Neural crest cell (in vitro differentiated cells): ENCODE results near the gene ADAMTS7. TPM values are rescaled to one million over a fixed set of nuclear protein-coding genes. Genes with fewer than 3 reads are reported as not detected.
"Not testable (repeated sequence)": the region's sequence is repeated elsewhere in the genome, so short reads cannot be mapped to it uniquely, and the experiment has no call there.

Experiments
- DNase-seq: peaks from one replicate; pipeline ENCODE4 v3.0.0; 2021; ENCODE audit warnings: low read depth, mixed read lengths, low spot score
- H3K27ac Mint-ChIP-seq: one replicate; pipeline ENCODE4 v1.8.0; 2021; ENCODE audit warnings: mild to moderate bottlenecking, mixed read lengths; ENCODE audit not compliant: unreplicated experiment
- H3K27me3 Mint-ChIP-seq: 2 replicates; pipeline ENCODE4 v1.8.0; 2021; ENCODE audit warnings: low read depth, mild to moderate bottlenecking, mixed read lengths
- H3K36me3 Mint-ChIP-seq: 2 replicates; pipeline ENCODE4 v1.8.0; 2021; ENCODE audit warnings: low read depth, mild to moderate bottlenecking, mixed read lengths
- H3K4me1 Mint-ChIP-seq: 2 replicates; pipeline ENCODE4 v1.8.0; 2021; ENCODE audit warnings: mixed read lengths
- H3K4me3 Mint-ChIP-seq: one replicate; pipeline ENCODE4 v1.8.0; 2021; ENCODE audit warnings: mild to moderate bottlenecking, mixed read lengths
- H3K9me3 Mint-ChIP-seq: 2 replicates; pipeline ENCODE4 v1.8.0; 2021; ENCODE audit warnings: mixed read lengths
- CTCF ChIP-seq: fragments of 200-600 bp; sonication (generic); conservative IDR thresholded peaks from 2 replicates; pipeline ENCODE4 v1.5.0; 2021; ENCODE audit warnings: antibody characterized with exemption, mild to moderate bottlenecking
- total RNA-seq: library from RNA; stranded (reverse); gene quantifications from 2 replicates; pipeline ENCODE4 v1.2.1, GENCODE V29; 2021

The ADAMTS7 gene
- total RNA-seq, 1 donor from 2014 or later, result 68.2 TPM

GRCh38 chr15:78853500-78853899 is 42.2 kb upstream of the ADAMTS7 start:
- no peaks in the 10 kb centered on the region for H3K27me3 Mint-ChIP-seq
- H3K4me3 Mint-ChIP-seq, result no peak overlapping the region
- DNase-seq, result no peak
- no peak overlapping the region for H3K27ac Mint-ChIP-seq
- H3K36me3 Mint-ChIP-seq, result peaks cover 5% of the 10 kb centered on the region
- H3K9me3 Mint-ChIP-seq, result peaks cover 6% of the 10 kb centered on the region
- H3K4me1 Mint-ChIP-seq, result peaks cover 34% of the 10 kb centered on the region
- TF ChIP-seq CTCF, result no peak

- Mint-ChIP-seq H3K27me3 (no peaks in the 10 kb centered on the region), H3K4me3 (peak overlapping the region; percentile 46), H3K27ac (peak overlapping the region; percentile 98), H3K4me1 (peaks cover 44% of the 10 kb centered on the region), H3K36me3 (peaks cover 12% of the 10 kb centered on the region), H3K9me3 (peaks cover 11% of the 10 kb centered on the region)
- peak; percentile 31 for DNase-seq
- no peak for TF ChIP-seq CTCF
These were observed 39.9 kb upstream of the ADAMTS7 start for GRCh38 chr15:78850941-78851755.

- DNase-seq, result no peak
- H3K36me3 Mint-ChIP-seq, result peaks cover 12% of the 10 kb centered on the region
- H3K4me3 Mint-ChIP-seq, result no peak overlapping the region
- peaks cover 44% of the 10 kb centered on the region for H3K4me1 Mint-ChIP-seq
- no peaks in the 10 kb centered on the region for H3K27me3 Mint-ChIP-seq
- no peak for TF ChIP-seq CTCF
- H3K9me3 Mint-ChIP-seq, result peaks cover 11% of the 10 kb centered on the region
- H3K27ac Mint-ChIP-seq, result peak overlapping the region; percentile 98
These were observed 39.1 kb upstream of the ADAMTS7 start for GRCh38 chr15:78850352-78850751.

GRCh38 chr15:78847387-78847906 is 36.2 kb upstream of the ADAMTS7 start:
- H3K27me3 Mint-ChIP-seq, H3K36me3 Mint-ChIP-seq, H3K4me3 Mint-ChIP-seq, DNase-seq, H3K9me3 Mint-ChIP-seq: not testable (repeated sequence)
- Mint-ChIP-seq H3K27ac (peak overlapping the region; percentile 81), H3K4me1 (peaks cover 37% of the 10 kb centered on the region)

- not testable (repeated sequence) for H3K4me3 Mint-ChIP-seq, H3K36me3 Mint-ChIP-seq, H3K27ac Mint-ChIP-seq, DNase-seq, H3K27me3 Mint-ChIP-seq, H3K9me3 Mint-ChIP-seq
- peaks cover 34% of the 10 kb centered on the region for H3K4me1 Mint-ChIP-seq
These were observed 35.6 kb upstream of the ADAMTS7 start for GRCh38 chr15:78846906-78847305.

GRCh38 chr15:78842519-78842918 is 31.3 kb upstream of the ADAMTS7 start:
- no peak overlapping the region for H3K4me3 Mint-ChIP-seq

More at GRCh38 chr15:78842519-78842918, 31.3 kb upstream of the ADAMTS7 start:
- Mint-ChIP-seq H3K4me1 (peaks cover 24% of the 10 kb centered on the region), H3K36me3 (peaks cover 3% of the 10 kb centered on the region), H3K27ac (no peak overlapping the region), H3K9me3 (peaks cover 3% of the 10 kb centered on the region), H3K27me3 (no peaks in the 10 kb centered on the region)
- no peak for TF ChIP-seq CTCF
- DNase-seq, result no peak
